Measurements from ENCODE around the gene SH3BP5L. TPM values are rescaled to one million over a fixed set of nuclear protein-coding genes. Genes with fewer than 3 reads are reported as not detected.

Gene SH3BP5L
- total and polyA plus RNA-seq, 2 donors (not counting 1 experiment from before 2014, with no cell fraction given), result 17.5 to 19.8 TPM

GRCh38 chr1:248810000-248810726 lies 15.6 kb downstream of the SH3BP5L start:
- H3K4me1 ChIP-seq (ENCODE audit: control insufficient read depth, extremely low read depth, insufficient read depth, low read length), result peaks cover 8% of the 10 kb centered on the region
- no peaks in the 10 kb centered on the region for H3K79me2 ChIP-seq (ENCODE audit: control insufficient read depth, insufficient read depth, low read length)
- no peak overlapping the region for H3K4me3 ChIP-seq (replicated peaks in 1 of 4; ENCODE audit: control extremely low read depth in 1 of 4, insufficient read depth in 1 of 4, low read depth in 3 of 4, low read length in 4 of 4)
- H3K4me2 ChIP-seq (ENCODE audit: extremely low read depth, insufficient read depth, low read length), result no peak overlapping the region
- no peaks in the 10 kb centered on the region for H4K20me1 ChIP-seq (ENCODE audit: control insufficient read depth, extremely low read depth, insufficient read depth, low read length)
- H3K9me3 ChIP-seq (ENCODE audit: control insufficient read depth, insufficient read depth, low read depth, low read length), result no peaks in the 10 kb centered on the region
- peaks cover 22% of the 10 kb centered on the region for H3K36me3 ChIP-seq (ENCODE audit: control insufficient read depth, insufficient read depth, low read length)
- TF ChIP-seq CTCF (conservative IDR thresholded peaks at IDR 0.05 in 1 of 2, IDR thresholded peaks at IDR 0.05 in 1 of 2; ENCODE audit: low read depth in 1 of 2, low read length in 2 of 2) (no peak), EZH2 (IDR thresholded peaks at IDR 0.05; ENCODE audit: low read length, missing control alignments) (no peak)
- no peak for DNase-seq (ENCODE audit: low read depth in 2 of 2)
- H2AFZ ChIP-seq (ENCODE audit: low read length), result no peak overlapping the region
- H3K9ac ChIP-seq (ENCODE audit: insufficient read depth, low read length), result no peak overlapping the region
- H3K27me3 ChIP-seq (ENCODE audit: control insufficient read depth, insufficient read depth, low read length), result no peaks in the 10 kb centered on the region
- no peak overlapping the region for H3K27ac ChIP-seq (ENCODE audit: insufficient read depth, low read length)

GRCh38 chr1:248808876-248809275 lies 16.8 kb downstream of the SH3BP5L start:
- Histone ChIP-seq H3K4me3 (replicated peaks in 1 of 4; ENCODE audit: control extremely low read depth in 1 of 4, insufficient read depth in 1 of 4, low read depth in 3 of 4, low read length in 4 of 4) (no peak overlapping the region), H2AFZ (ENCODE audit: low read length) (no peak overlapping the region), H3K27ac (ENCODE audit: insufficient read depth, low read length) (no peak overlapping the region), H3K4me2 (ENCODE audit: extremely low read depth, insufficient read depth, low read length) (no peak overlapping the region), H3K27me3 (ENCODE audit: control insufficient read depth, insufficient read depth, low read length) (no peaks in the 10 kb centered on the region), H3K9ac (ENCODE audit: insufficient read depth, low read length) (no peak overlapping the region), H3K4me1 (ENCODE audit: control insufficient read depth, extremely low read depth, insufficient read depth, low read length) (peaks cover 8% of the 10 kb centered on the region), H3K36me3 (ENCODE audit: control insufficient read depth, insufficient read depth, low read length) (peaks cover 19% of the 10 kb centered on the region), H3K79me2 (ENCODE audit: control insufficient read depth, insufficient read depth, low read length) (no peaks in the 10 kb centered on the region), H4K20me1 (ENCODE audit: control insufficient read depth, extremely low read depth, insufficient read depth, low read length) (no peaks in the 10 kb centered on the region), H3K9me3 (ENCODE audit: control insufficient read depth, insufficient read depth, low read depth, low read length) (no peaks in the 10 kb centered on the region)
- TF ChIP-seq CTCF (conservative IDR thresholded peaks at IDR 0.05 in 1 of 2, IDR thresholded peaks at IDR 0.05 in 1 of 2; ENCODE audit: low read depth in 1 of 2, low read length in 2 of 2) (no peak), EZH2 (IDR thresholded peaks at IDR 0.05; ENCODE audit: low read length, missing control alignments) (no peak)
- no peak for DNase-seq (ENCODE audit: low read depth in 2 of 2)

- Histone ChIP-seq H3K4me2 (ENCODE audit: extremely low read depth, insufficient read depth, low read length) (no peak overlapping the region), H4K20me1 (ENCODE audit: control insufficient read depth, extremely low read depth, insufficient read depth, low read length) (no peaks in the 10 kb centered on the region), H3K79me2 (ENCODE audit: control insufficient read depth, insufficient read depth, low read length) (no peaks in the 10 kb centered on the region), H3K27ac (ENCODE audit: insufficient read depth, low read length) (no peak overlapping the region), H3K9ac (ENCODE audit: insufficient read depth, low read length) (no peak overlapping the region), H3K36me3 (ENCODE audit: control insufficient read depth, insufficient read depth, low read length) (peaks cover 6% of the 10 kb centered on the region), H2AFZ (ENCODE audit: low read length) (no peak overlapping the region), H3K4me3 (replicated peaks in 1 of 4; ENCODE audit: control extremely low read depth in 1 of 4, insufficient read depth in 1 of 4, low read depth in 3 of 4, low read length in 4 of 4) (no peak overlapping the region), H3K9me3 (ENCODE audit: control insufficient read depth, insufficient read depth, low read depth, low read length) (no peaks in the 10 kb centered on the region), H3K27me3 (ENCODE audit: control insufficient read depth, insufficient read depth, low read length) (no peaks in the 10 kb centered on the region), H3K4me1 (ENCODE audit: control insufficient read depth, extremely low read depth, insufficient read depth, low read length) (peaks cover 8% of the 10 kb centered on the region)
- DNase-seq (ENCODE audit: low read depth in 2 of 2), result peak in 1 of 2 donors; percentile 43
- TF ChIP-seq EZH2 (IDR thresholded peaks at IDR 0.05; ENCODE audit: low read length, missing control alignments), result no peak
- TF ChIP-seq CTCF (conservative IDR thresholded peaks at IDR 0.05 in 1 of 2, IDR thresholded peaks at IDR 0.05 in 1 of 2; ENCODE audit: low read depth in 1 of 2, low read length in 2 of 2), result peak; percentile 61 to 72
Observed at GRCh38 chr1:248807067-248807737, 18.5 kb downstream of the SH3BP5L start.

Data from fibroblast of lung (primary cell).